Renal pelvis (tissue), 12 donors: ENCODE results near the gene TMEM234. TPM values are rescaled to one million over a fixed set of nuclear protein-coding genes. Genes with fewer than 3 reads are reported as not detected.
"Not testable (repeated sequence)": the region's sequence is repeated elsewhere in the genome, so short reads cannot be mapped to it uniquely, and the experiment has no call there.

ENCODE experiments used
- DNase-seq: peaks from one replicate; pipeline ENCODE4 v3.0.0-alpha.2; 2013
- long read RNA-seq, 16 experiments: transcript quantifications; one replicate each; lab custom pipeline, GENCODE V29; 2026
- polyA plus RNA-seq, 3 donors: library from polyadenylated mRNA; unstranded; fragments of 120-200 nt; gene quantifications; one replicate each; pipeline ENCODE4 v1.2.1, GENCODE V29; 2013; ENCODE audit not compliant: insufficient read length in 3 of 3

TMEM234 gene
- 10 to 100 TPM; 24.6 to 31.9 (median 28.2) TPM for polyA plus RNA-seq
- long read RNA-seq, donor 1, partial matches to known transcripts: 0 of 5 reads
- long read RNA-seq, donor 1, other reads (novel, unspliced or antisense): 0 of 5 reads
- long read RNA-seq, donor 2, transcript TMEM234-201 (5 exons, 1,082 nt): major isoform, 10 of 115 reads
- long read RNA-seq, donor 2, partial matches to known transcripts: 59 of 115 reads
- long read RNA-seq, donor 2, other reads (novel, unspliced or antisense): 45 of 115 reads
- long read RNA-seq, donor 3, partial matches to known transcripts: 39 of 81 reads
- long read RNA-seq, donor 3, other reads (novel, unspliced or antisense): 38 of 81 reads
- long read RNA-seq, donor 4, partial matches to known transcripts: 0 of 2 reads
- long read RNA-seq, donor 4, other reads (novel, unspliced or antisense): 0 of 2 reads
- long read RNA-seq, donor 5, transcript TMEM234-201 (5 exons, 1,082 nt): major isoform, 6 of 113 reads
- long read RNA-seq, donor 5, partial matches to known transcripts: 77 of 113 reads
- long read RNA-seq, donor 5, other reads (novel, unspliced or antisense): 30 of 113 reads
- long read RNA-seq, donor 6, partial matches to known transcripts: 73 of 147 reads
- long read RNA-seq, donor 6, other reads (novel, unspliced or antisense): 69 of 147 reads
- long read RNA-seq, donor 7, partial matches to known transcripts: 67 of 143 reads
- long read RNA-seq, donor 7, other reads (novel, unspliced or antisense): 71 of 143 reads
- long read RNA-seq, donor 8, partial matches to known transcripts: 0 of 4 reads
- long read RNA-seq, donor 8, other reads (novel, unspliced or antisense): 0 of 4 reads
- long read RNA-seq, donor 9, partial matches to known transcripts: 0 of 7 reads
- long read RNA-seq, donor 9, other reads (novel, unspliced or antisense): 0 of 7 reads
- long read RNA-seq, donor 10, transcript TMEM234-201 (5 exons, 1,082 nt): major isoform, 7 of 139 reads
- long read RNA-seq, donor 10, partial matches to known transcripts: 97 of 139 reads
- long read RNA-seq, donor 10, other reads (novel, unspliced or antisense): 35 of 139 reads
- long read RNA-seq, donor 11, partial matches to known transcripts: 0 of 4 reads
- long read RNA-seq, donor 11, other reads (novel, unspliced or antisense): 0 of 4 reads
- long read RNA-seq, donor 12, partial matches to known transcripts: 0 of 5 reads
- long read RNA-seq, donor 12, other reads (novel, unspliced or antisense): 0 of 5 reads
- long read RNA-seq, donor 13, partial matches to known transcripts: 0 of 2 reads
- long read RNA-seq, donor 13, other reads (novel, unspliced or antisense): 0 of 2 reads
- long read RNA-seq, donor 14: 0 reads
- long read RNA-seq, donor 15, transcript TMEM234-201 (5 exons, 1,082 nt): major isoform, 6 of 291 reads
- long read RNA-seq, donor 15, partial matches to known transcripts: 279 of 291 reads
- long read RNA-seq, donor 15, other reads (novel, unspliced or antisense): 5 of 291 reads
- long read RNA-seq, donor 16, transcript TMEM234-201 (5 exons, 1,082 nt): major isoform, 5 of 14 reads
- long read RNA-seq, donor 16, partial matches to known transcripts: 5 of 14 reads
- long read RNA-seq, donor 16, other reads (novel, unspliced or antisense): 0 of 14 reads

DNA sequence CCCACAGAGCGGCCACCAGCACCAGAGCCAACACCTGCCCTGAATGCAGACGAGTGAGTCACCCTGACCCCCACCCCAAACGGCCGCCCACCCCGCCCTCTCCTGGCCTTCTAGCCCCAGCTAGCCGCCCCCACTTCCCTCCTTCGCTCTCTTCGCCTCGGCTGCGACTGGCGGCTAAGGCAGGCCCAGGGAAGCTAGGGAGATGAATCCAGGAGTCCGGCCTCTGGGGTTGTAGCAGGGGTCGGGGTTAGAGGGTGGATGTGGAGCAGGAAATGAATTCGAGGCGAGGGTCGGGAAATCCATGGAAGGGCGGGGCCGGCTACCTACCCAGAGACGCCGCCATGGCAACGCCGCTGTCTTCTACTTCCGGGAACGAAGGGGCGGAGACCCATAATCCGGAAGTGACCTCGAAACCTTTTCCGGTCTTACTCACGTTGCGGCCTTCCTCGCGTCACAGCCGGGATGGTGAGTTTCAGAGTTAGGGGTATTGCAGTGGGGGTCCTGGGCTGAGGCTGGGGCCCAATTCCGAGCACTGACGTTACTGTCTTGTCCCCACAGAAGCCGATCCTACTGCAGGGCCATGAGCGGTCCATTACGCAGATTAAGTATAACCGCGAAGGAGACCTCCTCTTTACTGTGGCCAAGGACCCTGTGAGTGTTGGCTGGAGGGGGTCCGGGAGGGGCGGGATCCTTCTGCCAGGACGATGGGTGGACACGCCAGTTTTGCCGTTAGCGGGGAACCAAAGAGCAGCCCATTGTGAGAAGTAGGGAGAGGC, at the start of gene TMEM234, which contains the start of gene EIF3I:
Gene TMEM234, minus strand, starts transcription at position 374 of the 776 bp plus-strand sequence. Its CDS starts 31 bp downstream, at position 343.
Gene EIF3I, plus strand, starts transcription at position 428 of the 776 bp plus-strand sequence. Its CDS starts 35 bp downstream, at position 463.
- DNase-seq: peak; percentile 95

DNA sequence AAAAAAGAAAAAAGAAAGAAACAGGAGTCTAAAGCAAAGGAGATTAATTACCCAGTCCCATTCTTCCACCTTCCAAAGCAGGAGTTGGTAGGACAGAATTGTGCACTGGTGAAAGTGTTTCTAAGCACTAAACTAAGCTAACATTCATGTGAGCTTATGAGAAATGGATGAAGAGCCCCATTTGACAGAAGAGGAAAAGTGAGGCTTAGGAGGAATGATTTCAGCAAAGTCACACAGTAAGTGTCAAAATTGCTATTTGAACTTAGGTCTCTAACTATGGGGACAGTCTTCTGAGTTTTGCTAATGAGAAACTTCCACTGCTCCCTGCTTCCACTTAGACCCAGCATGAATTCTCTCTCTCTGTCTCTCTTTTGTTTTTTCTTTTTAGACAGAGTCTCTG, 47.6 kb upstream of the TMEM234 start:
- no peak for DNase-seq

DNA sequence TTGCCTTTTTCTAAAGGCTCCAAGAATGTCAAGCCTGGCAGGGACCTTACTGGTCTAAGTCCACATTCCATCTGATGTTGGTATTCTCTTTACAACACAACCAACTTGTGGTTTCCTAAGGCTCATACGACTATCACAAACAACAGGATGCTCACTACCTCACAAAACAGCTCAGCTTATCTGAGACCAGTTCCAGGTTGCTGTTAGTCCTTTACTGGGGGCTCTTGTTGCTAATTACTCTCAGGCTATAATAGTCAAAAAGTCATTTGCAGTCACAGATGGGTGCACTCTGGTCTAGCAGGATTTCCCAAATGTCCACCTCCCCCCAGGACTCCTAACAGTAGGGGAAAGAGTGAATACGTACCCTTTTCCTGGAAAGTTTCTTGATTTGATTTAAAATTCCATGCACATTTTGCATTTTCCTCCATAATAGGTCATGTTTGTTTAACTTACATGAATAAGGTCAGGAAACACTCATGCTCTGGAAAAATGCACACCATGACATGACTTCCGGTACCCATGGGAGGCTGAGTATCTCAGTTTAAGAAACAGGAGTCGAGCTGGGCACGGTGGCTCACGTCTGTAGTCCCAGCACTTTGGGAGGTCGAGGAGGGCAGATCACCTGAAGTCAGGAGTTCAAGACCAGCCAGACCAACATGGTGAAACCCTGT, 44.9 kb upstream of the TMEM234 start:
- no peak for DNase-seq

DNA sequence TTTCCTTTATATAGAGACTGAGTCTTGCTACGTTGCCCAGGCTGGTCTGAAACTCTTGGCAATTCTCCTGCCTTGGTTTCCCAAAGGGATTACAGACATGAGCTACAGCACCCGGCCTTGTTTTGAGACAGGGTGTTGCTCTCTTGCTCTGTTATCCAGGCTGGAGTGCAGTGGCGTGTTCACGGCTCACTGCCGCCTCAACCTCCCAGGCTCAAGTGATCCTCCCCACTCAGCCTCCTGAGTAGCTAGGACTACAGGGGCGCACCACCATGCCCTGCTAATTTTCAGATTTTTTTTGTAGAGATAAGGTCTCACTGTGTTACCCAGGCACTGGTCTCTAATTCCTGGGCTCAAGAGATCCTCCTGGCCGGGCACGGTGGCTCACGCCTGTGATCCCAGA, 43.7 kb upstream of the TMEM234 start:
- no peak for DNase-seq

DNA sequence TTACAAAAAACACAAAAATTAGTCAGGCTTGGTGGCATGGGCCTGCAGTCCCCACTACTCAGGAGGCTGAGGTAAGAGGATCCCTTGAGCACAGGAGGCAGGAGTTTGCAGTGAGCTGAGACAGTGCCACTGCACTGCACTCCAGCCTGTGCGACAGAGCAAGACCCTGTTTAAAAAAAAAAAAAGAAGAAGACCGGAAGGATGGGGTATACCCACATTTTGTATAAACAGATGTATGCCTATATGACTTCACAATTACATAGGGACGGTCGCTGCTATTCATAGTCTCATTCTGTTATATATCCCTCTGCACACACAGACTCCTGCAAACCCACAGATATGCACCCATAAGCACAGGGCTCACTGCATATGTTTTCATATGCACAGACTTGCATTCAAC, 41.6 kb upstream of the TMEM234 start:
- no peak for DNase-seq

DNA sequence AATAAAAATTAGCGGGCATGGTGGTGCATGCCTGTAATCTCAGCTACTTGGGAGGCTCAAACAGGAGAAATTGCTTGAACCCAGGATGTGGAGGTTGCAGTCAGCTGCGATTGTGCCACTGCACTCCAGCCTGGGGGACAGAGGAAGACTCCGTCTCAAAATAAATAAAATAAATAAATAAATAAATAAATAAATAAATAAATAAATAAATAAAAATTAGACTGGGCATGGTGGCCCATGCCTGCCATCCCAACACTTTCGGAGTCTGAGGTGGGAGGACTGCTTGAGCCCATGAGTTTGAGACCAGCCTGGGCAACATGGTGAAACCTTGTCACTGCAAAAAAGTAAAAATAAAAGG, 41.1 kb upstream of the TMEM234 start:
- DNase-seq: not testable (repeated sequence)

DNA sequence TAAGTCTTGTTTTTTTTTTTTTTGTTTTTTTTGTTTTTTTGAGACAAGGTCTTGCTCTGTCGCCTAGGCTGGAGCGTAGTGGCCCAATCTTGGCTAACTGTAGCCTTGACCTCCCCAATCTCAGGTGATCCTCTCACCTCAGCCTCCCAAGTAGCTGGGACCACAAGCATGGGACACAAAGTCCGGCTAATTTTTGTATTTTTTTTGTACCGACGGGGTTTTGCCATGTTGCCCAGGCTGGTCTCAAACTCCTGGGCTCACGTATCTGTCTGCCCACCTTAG, 35.0 kb upstream of the TMEM234 start:
- DNase-seq: no peak

DNA sequence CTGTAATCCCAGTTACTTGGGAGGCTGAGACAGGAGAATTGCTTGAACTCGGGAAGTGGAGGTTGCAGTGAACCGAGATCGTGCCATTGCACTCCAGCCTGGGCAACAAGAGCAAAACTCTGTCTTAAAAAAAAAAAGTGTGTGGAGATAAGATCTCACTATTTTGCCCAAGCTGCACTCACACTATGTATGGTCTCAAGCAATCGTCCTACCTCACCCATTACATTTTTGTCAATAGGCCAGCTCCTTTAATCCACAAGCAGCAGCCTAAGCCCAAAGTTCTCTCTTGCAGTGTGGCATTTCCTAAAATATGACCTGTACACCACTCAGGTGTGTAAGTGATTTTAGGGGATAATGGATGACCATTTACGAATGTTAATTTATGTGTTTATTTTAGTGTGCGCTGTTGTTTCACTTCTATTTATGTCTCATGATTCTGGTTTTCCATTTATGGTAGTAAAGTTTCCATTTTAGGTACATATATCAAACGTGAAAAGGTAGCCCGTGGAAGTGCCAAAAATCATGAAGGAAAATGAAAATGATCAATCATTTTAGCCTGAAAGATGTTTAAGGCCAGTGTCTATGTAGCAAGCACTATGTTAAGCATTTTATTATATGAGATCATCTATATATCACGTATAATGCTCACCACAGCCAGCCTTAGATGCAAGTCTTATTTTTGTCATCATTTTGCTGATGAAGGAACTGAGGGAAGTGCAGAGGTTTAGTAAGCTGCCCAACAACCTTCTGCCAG, 34.5 kb upstream of the TMEM234 start:
- no peak for DNase-seq

DNA sequence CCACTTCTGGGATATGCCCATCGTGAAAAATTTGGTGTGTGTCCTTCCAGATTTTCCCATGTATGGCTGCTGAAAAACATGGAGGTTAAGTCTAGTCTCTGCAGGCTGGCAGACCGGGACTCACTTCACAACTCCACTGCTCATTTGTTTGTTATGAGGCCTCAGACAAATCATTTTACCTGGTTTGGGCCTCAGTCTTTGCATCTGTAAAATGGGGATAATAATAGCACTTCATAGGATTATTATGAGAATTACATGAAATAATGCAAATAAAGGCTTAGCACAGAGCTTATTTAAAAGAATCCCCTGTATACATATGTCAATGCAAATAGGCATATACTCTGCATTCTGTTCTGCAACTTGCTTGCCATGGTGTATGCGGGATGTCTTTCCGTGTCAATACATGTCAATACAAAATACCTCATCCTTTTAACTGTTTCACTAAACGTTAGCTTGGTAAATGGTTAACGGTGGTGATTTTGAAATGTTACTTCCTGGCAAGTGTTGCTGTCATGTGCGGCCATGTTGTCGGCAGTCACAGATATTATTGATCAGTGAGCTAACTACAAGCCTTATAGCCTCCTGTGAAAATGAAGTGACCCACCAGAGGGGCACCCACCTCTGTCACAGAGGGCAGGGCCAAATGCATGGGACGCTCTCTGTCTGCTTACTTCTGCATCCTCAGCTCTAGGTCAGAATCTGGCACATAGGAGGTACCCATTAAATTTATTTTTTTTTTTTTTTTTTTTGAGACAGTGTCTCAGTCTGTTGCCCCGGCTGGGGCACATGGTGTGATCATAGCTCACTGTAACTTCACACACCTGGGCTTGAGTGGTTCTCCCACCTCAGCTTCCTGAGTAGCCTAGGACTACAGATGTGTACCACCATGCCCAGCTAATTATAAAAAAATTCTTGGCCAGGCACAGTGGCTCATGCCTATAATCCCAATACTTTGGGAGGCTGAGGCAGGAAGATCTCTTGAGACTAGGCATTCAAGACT, 33.2 kb upstream of the TMEM234 start:
- DNase-seq: no peak

DNA sequence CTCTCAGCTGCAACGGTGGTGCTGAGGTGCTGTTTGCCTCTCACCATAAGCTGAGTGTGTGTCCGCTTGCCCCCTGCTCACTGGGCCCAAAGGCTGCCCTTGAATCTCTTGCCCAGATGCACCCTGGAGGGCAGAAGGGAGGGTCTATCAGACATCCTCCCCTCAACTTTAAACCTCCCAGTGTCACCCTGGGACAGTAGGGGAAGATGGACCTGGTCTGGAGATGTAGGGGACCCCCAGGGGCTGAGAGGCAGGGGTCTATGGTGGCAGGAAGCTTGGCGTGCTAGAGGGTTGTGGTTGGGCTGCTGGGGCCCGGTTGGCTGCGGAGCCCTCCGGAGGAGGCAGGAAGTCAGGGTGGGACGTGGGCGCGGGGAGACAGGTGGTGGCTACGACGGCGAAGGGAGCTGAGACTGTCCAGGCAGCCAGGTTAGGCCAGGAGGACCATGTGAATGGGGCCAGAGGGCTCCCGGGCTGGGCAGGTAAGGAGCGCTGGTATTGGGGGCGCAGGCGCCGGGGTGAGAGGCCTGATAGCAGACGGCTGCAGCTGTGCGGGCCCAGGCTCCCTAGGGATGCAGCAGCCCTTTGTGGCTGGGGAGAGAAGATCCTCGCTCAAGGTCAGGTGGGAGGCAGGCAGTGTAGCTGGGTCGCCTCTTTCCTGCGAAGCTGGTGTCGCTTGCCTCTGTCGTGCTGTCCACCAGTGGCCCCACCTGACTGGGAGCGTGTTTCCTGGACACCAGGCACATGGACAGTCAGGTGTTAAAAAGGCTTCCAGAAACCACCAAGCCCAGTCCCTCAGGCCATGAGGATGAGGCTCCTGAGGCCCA, 29.0 kb upstream of the TMEM234 start, which contains the start of gene LCK:
Gene LCK, plus strand, starts transcription at position 373 of the 824 bp plus-strand sequence. CDS start 23,065 bp downstream, outside the sequence.
- no peak for DNase-seq

DNA sequence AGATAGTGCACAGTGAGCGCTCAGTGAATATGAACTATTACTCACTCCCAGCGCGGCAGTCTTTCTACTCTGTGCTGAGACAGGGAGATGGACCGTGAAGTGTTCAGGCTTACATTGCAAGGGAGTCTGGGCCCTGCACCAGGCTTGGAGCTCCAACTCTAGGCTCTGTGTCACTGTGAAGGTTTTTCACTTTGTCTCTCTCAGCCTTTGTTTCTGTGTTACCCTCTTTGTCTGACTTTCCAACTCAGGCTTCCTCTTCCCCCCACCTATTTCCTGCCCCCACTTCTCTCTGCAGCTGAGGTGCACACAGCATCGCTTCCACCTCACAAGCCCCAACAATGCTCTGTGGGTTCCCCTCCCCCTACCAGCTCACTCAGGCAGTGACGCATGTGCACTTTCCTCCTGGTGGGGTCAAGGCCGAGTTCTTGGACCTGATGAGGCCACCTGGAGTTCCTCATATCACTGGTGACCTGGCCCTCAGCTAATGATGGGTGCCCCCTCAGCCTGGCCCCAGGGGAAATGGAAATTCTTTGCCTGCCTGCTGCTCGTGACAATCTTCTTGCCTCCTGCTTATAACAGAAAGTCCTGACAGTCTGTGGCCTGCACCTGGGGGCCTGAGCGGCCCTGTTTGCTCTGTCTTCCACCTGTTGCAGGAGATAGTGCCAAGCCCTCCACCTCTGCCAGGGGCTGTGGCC, 27.8 kb upstream of the TMEM234 start:
- DNase-seq: peak; percentile 49

DNA sequence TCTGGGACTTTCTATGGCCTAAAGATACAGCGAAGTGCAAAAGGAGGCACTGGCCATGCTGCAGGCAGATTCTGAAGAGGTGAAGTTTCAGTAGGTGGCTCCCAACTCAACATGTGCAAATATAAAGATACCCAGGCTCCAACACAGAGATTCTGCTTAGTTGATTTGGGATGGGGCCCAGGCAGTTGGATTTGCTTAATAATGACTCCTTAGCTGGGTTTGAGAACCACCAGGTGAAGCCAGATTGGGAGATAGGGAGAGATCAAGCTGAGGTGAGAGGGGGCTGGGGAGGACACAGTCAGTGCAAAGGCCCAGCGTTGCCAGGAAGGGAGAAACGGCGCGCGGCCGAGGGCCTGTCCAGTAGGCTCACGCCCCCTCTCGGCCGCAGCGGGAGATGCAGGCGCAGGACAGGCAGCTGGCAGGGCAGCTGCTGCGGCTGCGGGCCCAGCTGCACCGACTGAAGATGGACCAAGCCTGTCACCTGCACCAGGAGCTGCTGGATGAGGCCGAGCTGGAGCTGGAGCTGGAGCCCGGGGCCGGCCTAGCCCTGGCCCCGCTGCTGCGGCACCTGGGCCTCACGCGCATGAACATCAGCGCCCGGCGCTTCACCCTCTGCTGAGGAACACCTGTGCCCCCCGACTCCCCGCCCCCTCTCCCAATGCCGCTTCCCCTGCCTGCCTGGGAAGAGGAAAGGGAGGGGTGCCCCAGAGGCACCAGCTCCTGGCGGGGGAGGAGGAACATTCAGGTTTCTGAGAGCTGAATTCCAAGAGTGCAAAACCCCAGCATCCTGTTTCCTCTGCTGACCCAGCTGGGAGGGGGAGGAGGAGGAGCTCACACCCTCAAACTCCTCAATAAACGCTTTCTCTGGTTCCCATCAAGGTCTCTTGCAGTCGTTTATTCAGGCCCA, 26.1 kb upstream of the TMEM234 start:
- DNase-seq: peak; percentile 75

DNA sequence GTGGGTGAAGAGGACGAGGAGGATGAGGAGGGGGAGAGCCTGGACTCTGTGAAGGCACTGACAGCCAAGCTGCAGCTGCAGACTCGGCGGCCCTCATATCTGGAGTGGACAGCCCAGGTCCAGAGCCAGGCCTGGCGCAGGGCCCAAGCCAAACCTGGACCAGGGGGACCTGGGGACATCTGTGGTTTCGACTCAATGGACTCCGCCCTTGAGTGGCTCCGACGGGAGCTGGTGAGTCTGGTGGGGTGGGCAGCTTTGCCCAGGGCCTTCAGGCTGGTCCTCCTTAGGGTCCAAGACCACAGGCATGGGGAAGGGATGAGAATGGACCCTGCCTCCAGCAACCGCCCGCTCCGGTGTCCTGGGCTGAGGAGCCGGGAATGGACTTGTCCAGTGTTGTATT, 25.3 kb upstream of the TMEM234 start:
- no peak for DNase-seq

DNA sequence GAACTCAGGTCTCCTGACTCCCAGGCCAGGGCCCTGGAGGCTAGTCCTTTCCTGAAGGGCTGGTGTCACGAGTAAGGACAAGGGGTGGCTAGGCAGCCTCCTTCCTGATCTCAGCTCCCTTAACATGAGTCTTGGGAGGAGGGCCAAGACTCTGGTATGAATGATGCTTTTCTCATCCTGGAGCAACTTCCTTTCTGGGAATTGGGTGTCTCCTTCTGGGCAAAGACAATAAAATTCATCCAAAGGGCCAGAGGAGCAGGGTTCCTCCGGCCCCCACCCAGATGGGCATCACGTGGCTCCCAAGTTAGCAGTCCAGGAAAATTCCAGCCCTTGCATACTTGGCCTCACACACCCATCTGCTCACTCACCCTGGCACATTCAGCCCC, 24.7 kb upstream of the TMEM234 start, which contains the start of gene FAM167B:
Gene FAM167B, plus strand, starts transcription at position 335 of the 386 bp plus-strand sequence. CDS start 200 bp downstream, outside the sequence.
- DNase-seq: no peak

DNA sequence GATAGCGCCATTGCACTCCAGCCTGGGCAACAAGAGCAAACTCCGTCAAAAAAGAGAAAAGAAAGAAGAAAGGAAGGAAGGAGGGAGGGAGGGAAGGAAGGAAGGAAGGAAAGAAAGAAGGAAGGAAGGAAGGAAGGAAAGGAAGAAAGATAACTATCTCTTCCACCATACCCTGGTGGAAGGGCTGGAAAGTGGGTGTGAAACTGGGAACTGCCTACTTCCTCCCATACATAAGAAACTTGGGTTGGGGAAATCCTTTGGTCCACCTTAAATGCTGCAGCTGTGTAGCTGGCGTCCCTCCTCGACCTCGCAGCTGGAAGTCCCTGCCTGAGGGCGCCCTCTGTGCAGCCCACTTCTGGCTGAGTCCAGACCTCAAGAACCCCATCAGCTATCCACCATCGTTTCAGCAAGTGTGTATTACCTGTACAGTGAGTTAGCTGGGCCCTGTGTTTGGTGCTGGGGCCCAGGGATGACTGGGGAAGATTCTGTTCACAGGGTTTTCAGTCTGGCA, 20.2 kb upstream of the TMEM234 start:
- no peak for DNase-seq
